Fibroblast of lung (primary cell): ENCODE results near the gene NR3C2. TPM values are rescaled to one million over a fixed set of nuclear protein-coding genes. Genes with fewer than 3 reads are reported as not detected.

Experiments
- DNase-seq, 2 donors: peaks; one replicate each; pipeline versions ENCODE4 v3.0.0 to v3.0.0-alpha.2; 2010; ENCODE audit warnings: low read depth in 2 of 2
- H2AFZ ChIP-seq: 2 replicates; pipeline ENCODE4 v1.5.1; 2012; ENCODE audit warnings: low read length, control low read depth, inconsistent platforms
- H3K27ac ChIP-seq: 2 replicates; pipeline ENCODE4 v1.5.1; 2011; ENCODE audit warnings: low read length, control low read depth; ENCODE audit not compliant: insufficient read depth
- H3K27me3 ChIP-seq: 2 replicates; pipeline ENCODE4 v1.5.1; 2011; ENCODE audit warnings: mild to moderate bottlenecking, low read length; ENCODE audit not compliant: control insufficient read depth, insufficient read depth
- H3K36me3 ChIP-seq: 2 replicates; pipeline ENCODE4 v1.5.1; 2011; ENCODE audit warnings: low read length; ENCODE audit not compliant: control insufficient read depth, insufficient read depth
- H3K4me1 ChIP-seq: 2 replicates; pipeline ENCODE4 v1.5.1; 2011; ENCODE audit warnings: low read length; ENCODE audit not compliant: control insufficient read depth, insufficient read depth; ENCODE audit errors: extremely low read depth
- H3K4me2 ChIP-seq: 2 replicates; pipeline ENCODE4 v1.5.1; 2011; ENCODE audit warnings: low read length, control low read depth; ENCODE audit not compliant: insufficient read depth; ENCODE audit errors: extremely low read depth
- H3K4me3 ChIP-seq, 4 experiments: fragments of 200-600 bp in 1 of 4; sonication (generic) in 1 of 4; replicated peaks in 1 of 4; 2 replicates each; pipeline ENCODE4 v1.5.1; 2011 to 2016; ENCODE audit warnings: low read length in 4 of 4, low read depth in 3 of 4, mild to moderate bottlenecking in 3 of 4, control low read depth in 2 of 4, inconsistent platforms in 1 of 4, mixed read lengths in 1 of 4; ENCODE audit not compliant: insufficient read depth in 1 of 4; ENCODE audit errors: control extremely low read depth in 1 of 4
- H3K79me2 ChIP-seq: 2 replicates; pipeline ENCODE4 v1.5.1; 2012; ENCODE audit warnings: mild to moderate bottlenecking, low read length, inconsistent platforms; ENCODE audit not compliant: control insufficient read depth, insufficient read depth
- H3K9ac ChIP-seq: 2 replicates; pipeline ENCODE4 v1.5.1; 2011; ENCODE audit warnings: mild to moderate bottlenecking, low read length, control low read depth; ENCODE audit not compliant: insufficient read depth
- H3K9me3 ChIP-seq: 2 replicates; pipeline ENCODE4 v1.5.1; 2012; ENCODE audit warnings: low read depth, low read length; ENCODE audit not compliant: control insufficient read depth, insufficient read depth
- H4K20me1 ChIP-seq: 2 replicates; pipeline ENCODE4 v1.5.1; 2011; ENCODE audit warnings: low read length; ENCODE audit not compliant: control insufficient read depth, insufficient read depth; ENCODE audit errors: extremely low read depth
- CTCF ChIP-seq, 2 donors: IDR thresholded peaks in 1 of 2; conservative IDR thresholded peaks in 1 of 2; 1 replicate in 1 of 2; 2 replicates in 1 of 2; pipeline ENCODE4 v1.5.1; 2011 to 2012; ENCODE audit warnings: low read length in 2 of 2, control low read depth in 1 of 2, inconsistent platforms in 1 of 2, low read depth in 1 of 2, mild to moderate bottlenecking in 1 of 2
- EZH2 ChIP-seq: IDR thresholded peaks from 2 replicates; pipeline ENCODE4 v1.5.1; 2012; ENCODE audit warnings: low read length, control low read depth, mild to moderate bottlenecking; ENCODE audit errors: missing control alignments
- polyA plus RNA-seq, 2 donors: library from polyadenylated mRNA; depleted of rRNA in 1 of 2; stranded (reverse) in 1 of 2; unstranded in 1 of 2; fragments of >200 nt; gene quantifications; 2 replicates each; pipeline ENCODE4 v1.2.1, GENCODE V29; 2011 to 2012; ENCODE audit warnings: missing spikeins in 1 of 2
- total RNA-seq: library from RNA; depleted of rRNA; stranded (reverse); fragments of >200 nt; gene quantifications from 2 replicates; pipeline ENCODE4 v1.2.1, GENCODE V29; 2014

NR3C2 gene
- total and polyA plus RNA-seq, 2 donors (not counting 1 experiment from before 2014, with no cell fraction given) = 1.9 to 7.4 TPM

- H3K9me3 ChIP-seq = no peaks in the 10 kb centered on the region
- no peak overlapping the region for H3K9ac ChIP-seq
- no peak overlapping the region for H3K27ac ChIP-seq
- H3K36me3 ChIP-seq = no peaks in the 10 kb centered on the region
- H4K20me1 ChIP-seq = no peaks in the 10 kb centered on the region
- H3K4me1 ChIP-seq = no peaks in the 10 kb centered on the region
- H3K27me3 ChIP-seq = no peaks in the 10 kb centered on the region
- H2AFZ ChIP-seq = no peak overlapping the region
- TF ChIP-seq CTCF (conservative IDR thresholded peaks at IDR 0.05 in 1 of 2, IDR thresholded peaks at IDR 0.05 in 1 of 2; ENCODE audit: low read depth in 1 of 2, low read length in 2 of 2) = no peak
- TF ChIP-seq EZH2 = no peak
- peaks cover 18% of the 10 kb centered on the region for H3K79me2 ChIP-seq
- H3K4me3 ChIP-seq = no peak overlapping the region
- no peak for DNase-seq
- H3K4me2 ChIP-seq = no peak overlapping the region
Observed at GRCh38 chr4:148430854-148431253, 11.4 kb downstream of the NR3C2 start.

GRCh38 chr4:148429206-148429605 is 13.0 kb downstream of the NR3C2 start:
- no peaks in the 10 kb centered on the region for H3K27me3 ChIP-seq
- no peaks in the 10 kb centered on the region for H3K9me3 ChIP-seq
- H2AFZ ChIP-seq = no peak overlapping the region
- H3K36me3 ChIP-seq = no peaks in the 10 kb centered on the region
- H3K79me2 ChIP-seq = peaks cover 20% of the 10 kb centered on the region
- H3K4me1 ChIP-seq = no peaks in the 10 kb centered on the region
- H3K4me3 ChIP-seq = no peak overlapping the region
- no peak for TF ChIP-seq EZH2
- TF ChIP-seq CTCF (conservative IDR thresholded peaks at IDR 0.05 in 1 of 2, IDR thresholded peaks at IDR 0.05 in 1 of 2; ENCODE audit: low read depth in 1 of 2, low read length in 2 of 2) = no peak
- H4K20me1 ChIP-seq = no peaks in the 10 kb centered on the region
- no peak overlapping the region for H3K4me2 ChIP-seq
- no peak overlapping the region for H3K27ac ChIP-seq
- DNase-seq = no peak
- no peak overlapping the region for H3K9ac ChIP-seq

GRCh38 chr4:148426643-148427042 is 15.6 kb downstream of the NR3C2 start:
- no peaks in the 10 kb centered on the region for H3K4me1 ChIP-seq
- no peak for DNase-seq
- H3K4me2 ChIP-seq = no peak overlapping the region
- H3K4me3 ChIP-seq = no peak overlapping the region
- no peaks in the 10 kb centered on the region for H3K9me3 ChIP-seq
- H3K79me2 ChIP-seq = peaks cover 16% of the 10 kb centered on the region
- H4K20me1 ChIP-seq = no peaks in the 10 kb centered on the region
- no peak overlapping the region for H3K9ac ChIP-seq
- H3K36me3 ChIP-seq = no peaks in the 10 kb centered on the region
- H2AFZ ChIP-seq = no peak overlapping the region
- no peaks in the 10 kb centered on the region for H3K27me3 ChIP-seq
- TF ChIP-seq EZH2 (no peak), CTCF (conservative IDR thresholded peaks at IDR 0.05 in 1 of 2, IDR thresholded peaks at IDR 0.05 in 1 of 2; ENCODE audit: low read depth in 1 of 2, low read length in 2 of 2) (no peak)
- H3K27ac ChIP-seq = no peak overlapping the region
